Bronchial epithelial cell (primary cell): ENCODE results near the gene HYAL2. TPM values are rescaled to one million over a fixed set of nuclear protein-coding genes. Genes with fewer than 3 reads are reported as not detected.
A peak's percentile ranks its signal among the peaks of the same experiment; 100 is the strongest.
"Not testable (repeated sequence)": the region's sequence is repeated elsewhere in the genome, so short reads cannot be mapped to it uniquely, and the experiment has no call there.

Experiments
- DNase-seq: peaks from one replicate; pipeline ENCODE4 v3.0.0-alpha.2; 2010; ENCODE audit warnings: low read depth
- FAIRE-seq: peaks from 2 replicates; lab custom pipeline; 2011; peaks lifted over from hg19 to GRCh38; lab: Jason Lieb, UNC
- H3K27me3 ChIP-seq: 2 replicates; pipeline ENCODE4 v1.5.1; 2011; ENCODE audit warnings: low read length; ENCODE audit not compliant: control insufficient read depth, insufficient read depth
- H3K36me3 ChIP-seq: 2 replicates; pipeline ENCODE4 v1.5.1; 2011; ENCODE audit warnings: low read length; ENCODE audit not compliant: control insufficient read depth, insufficient read depth
- H3K4me3 ChIP-seq: 2 replicates; pipeline ENCODE4 v1.5.1; 2011; ENCODE audit warnings: mild to moderate bottlenecking, low read depth, low read length, control low read depth
- CTCF ChIP-seq: IDR thresholded peaks from 2 replicates; pipeline ENCODE4 v1.5.1; 2011; ENCODE audit warnings: mild to moderate bottlenecking, moderate library complexity, low read length, control low read depth, inconsistent platforms; ENCODE audit not compliant: insufficient read depth, severe bottlenecking
- total RNA-seq: library from RNA; depleted of rRNA; stranded (reverse); fragments of >200 nt; gene quantifications from 2 replicates; pipeline ENCODE4 v1.2.1, GENCODE V29; 2014

Gene HYAL2
- total RNA-seq, 1 donor from 2014 or later: 55.0 TPM

GRCh38 chr3:50272911-50273688 lies 49.4 kb downstream of the HYAL2 start:
- Histone ChIP-seq H3K27me3 (no peaks in the 10 kb centered on the region), H3K4me3 (no peak overlapping the region), H3K36me3 (no peaks in the 10 kb centered on the region)
- FAIRE-seq (no peak), DNase-seq (peak; percentile 62)
- peak; percentile 98 for TF ChIP-seq CTCF

GRCh38 chr3:50272538-50272910 lies 50.0 kb downstream of the HYAL2 start:
- FAIRE-seq, H3K4me3 ChIP-seq, H3K36me3 ChIP-seq, H3K27me3 ChIP-seq, DNase-seq: not testable (repeated sequence)

GRCh38 chr3:50271314-50271936 lies 51.1 kb downstream of the HYAL2 start:
- FAIRE-seq (no peak), DNase-seq (no peak)
- Histone ChIP-seq H3K36me3 (no peaks in the 10 kb centered on the region), H3K27me3 (no peaks in the 10 kb centered on the region), H3K4me3 (no peak overlapping the region)
- no peak for TF ChIP-seq CTCF

GRCh38 chr3:50270422-50271224 lies 51.9 kb downstream of the HYAL2 start:
- no peak for FAIRE-seq
- H3K4me3 ChIP-seq: no peak overlapping the region
- no peaks in the 10 kb centered on the region for H3K36me3 ChIP-seq
- no peak for TF ChIP-seq CTCF
- DNase-seq: no peak
- H3K27me3 ChIP-seq: no peaks in the 10 kb centered on the region

DNA sequence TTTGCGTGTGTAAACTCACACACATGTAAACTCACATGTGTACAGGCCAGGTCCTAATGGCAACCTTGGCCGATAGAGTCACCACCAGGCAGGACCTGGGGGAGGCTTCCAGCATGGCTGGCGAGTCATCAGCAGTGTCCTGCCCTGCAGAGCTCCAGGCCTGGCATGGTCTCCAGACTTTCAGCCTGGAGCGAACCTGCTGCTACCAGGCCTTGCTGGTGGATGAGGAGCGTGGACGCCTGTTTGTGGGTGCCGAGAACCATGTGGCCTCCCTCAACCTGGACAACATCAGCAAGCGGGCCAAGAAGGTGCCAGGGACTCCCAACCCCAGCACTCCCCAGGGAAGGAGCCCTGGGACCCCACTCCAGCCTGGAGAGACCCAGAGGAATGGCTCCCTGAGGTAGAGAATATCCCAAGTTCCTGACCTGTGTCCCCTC lies 52.5 kb downstream of the HYAL2 start:
- Histone ChIP-seq H3K4me3 (no peak overlapping the region), H3K27me3 (no peaks in the 10 kb centered on the region), H3K36me3 (no peaks in the 10 kb centered on the region)
- FAIRE-seq (no peak), DNase-seq (peak; percentile 63)
- no peak for TF ChIP-seq CTCF

- no peak for DNase-seq
- Histone ChIP-seq H3K4me3 (no peak overlapping the region), H3K36me3 (no peaks in the 10 kb centered on the region), H3K27me3 (no peaks in the 10 kb centered on the region)
- FAIRE-seq: no peak
- TF ChIP-seq CTCF: no peak
Measured at GRCh38 chr3:50269460-50269859, 53.1 kb downstream of the HYAL2 start.
